Neuronal stem cell (in vitro differentiated cells): ENCODE results near the gene MACROH2A2.
A peak's percentile ranks its signal among the peaks of the same experiment; 100 is the strongest.
"Not testable (repeated sequence)": the region's sequence is repeated elsewhere in the genome, so short reads cannot be mapped to it uniquely, and the experiment has no call there.

Source experiments
- DNase-seq: peaks from one replicate; pipeline ENCODE4 v3.0.0-alpha.2; 2013; ENCODE audit warnings: low spot score
- H2AFZ ChIP-seq: one replicate; pipeline ENCODE4 v1.6.1; 2013; ENCODE audit warnings: mild to moderate bottlenecking, low read length, inconsistent platforms
- H2AK5ac ChIP-seq: 2 replicates; pipeline ENCODE4 v1.6.1; 2013; ENCODE audit warnings: low read depth, mild to moderate bottlenecking, inconsistent platforms, low read length, moderate library complexity, mixed read lengths
- H2BK120ac ChIP-seq: 2 replicates; pipeline ENCODE4 v1.6.1; 2013; ENCODE audit warnings: low read depth, mild to moderate bottlenecking, inconsistent platforms, low read length, moderate library complexity, mixed read lengths
- H2BK12ac ChIP-seq: one replicate; pipeline ENCODE4 v1.6.1; 2013; ENCODE audit warnings: low read length, inconsistent platforms
- H2BK15ac ChIP-seq: 2 replicates; pipeline ENCODE4 v1.6.1; 2013; ENCODE audit warnings: mild to moderate bottlenecking, low read length, inconsistent platforms, mixed read lengths
- H2BK5ac ChIP-seq: one replicate; pipeline ENCODE4 v1.6.1; 2013; ENCODE audit warnings: inconsistent platforms, mild to moderate bottlenecking, low read length, moderate library complexity
- H3K14ac ChIP-seq: one replicate; pipeline ENCODE4 v1.6.1; 2013; ENCODE audit warnings: low read length, inconsistent platforms
- H3K18ac ChIP-seq: 2 replicates; pipeline ENCODE4 v1.6.1; 2013; ENCODE audit warnings: low read length, inconsistent platforms
- H3K23ac ChIP-seq: 2 replicates; pipeline ENCODE4 v1.6.1; 2013; ENCODE audit warnings: low read depth, mild to moderate bottlenecking, mixed read lengths, low read length, inconsistent platforms; ENCODE audit not compliant: poor library complexity
- H3K27ac ChIP-seq: replicated peaks from 3 replicates; pipeline ENCODE4 v1.5.1; 2013; ENCODE audit warnings: low read length, inconsistent platforms
- H3K27me3 ChIP-seq, 3 experiments: 2 replicates each; pipeline ENCODE4 v1.6.1; 2013; ENCODE audit warnings: low read length in 3 of 3, mild to moderate bottlenecking in 2 of 3, inconsistent platforms in 1 of 3, low read depth in 1 of 3, mixed read lengths in 1 of 3, moderate library complexity in 1 of 3; ENCODE audit not compliant: control insufficient read depth in 3 of 3, insufficient read depth in 3 of 3
- H3K36me3 ChIP-seq, 2 donors: replicated peaks in 1 of 2; 2 replicates each; pipeline ENCODE4 v1.6.1; 2013; ENCODE audit warnings: low read length in 2 of 2; ENCODE audit not compliant: control insufficient read depth in 2 of 2, insufficient read depth in 2 of 2
- H3K4ac ChIP-seq: 2 replicates; pipeline ENCODE4 v1.6.1; 2013; ENCODE audit warnings: inconsistent platforms, mild to moderate bottlenecking, low read length, moderate library complexity
- H3K4me1 ChIP-seq, 2 donors: 1 replicate in 1 of 2; 2 replicates in 1 of 2; pipeline ENCODE4 v1.6.1; 2013; ENCODE audit warnings: low read length in 2 of 2, low read depth in 1 of 2; ENCODE audit not compliant: control insufficient read depth in 2 of 2, insufficient read depth in 1 of 2
- H3K4me2 ChIP-seq: one replicate; pipeline ENCODE4 v1.6.1; 2013; ENCODE audit warnings: mild to moderate bottlenecking, low read length, inconsistent platforms; ENCODE audit not compliant: insufficient read depth, poor library complexity, severe bottlenecking
- H3K4me3 ChIP-seq, 2 donors: 2 replicates each; pipeline ENCODE4 v1.5.1; 2013; ENCODE audit warnings: low read length in 2 of 2, mild to moderate bottlenecking in 2 of 2, inconsistent platforms in 1 of 2, moderate library complexity in 1 of 2
- H3K79me1 ChIP-seq: one replicate; pipeline ENCODE4 v1.6.1; 2013; ENCODE audit warnings: low read depth, mild to moderate bottlenecking, inconsistent platforms, low read length, moderate library complexity
- H3K9ac ChIP-seq: one replicate; pipeline ENCODE4 v1.6.1; 2013; ENCODE audit warnings: mild to moderate bottlenecking, low read depth, low read length, inconsistent platforms; ENCODE audit not compliant: poor library complexity
- H3K9me3 ChIP-seq, 2 donors: replicated peaks in 1 of 2; 2 replicates each; pipeline versions ENCODE3 to v1.6.1; 2013; ENCODE audit warnings: low read length in 2 of 2, mild to moderate bottlenecking in 2 of 2, inconsistent platforms in 1 of 2, low read depth in 1 of 2, mixed read lengths in 1 of 2, moderate library complexity in 1 of 2; ENCODE audit not compliant: control insufficient read depth in 2 of 2, insufficient read depth in 1 of 2
- H4K8ac ChIP-seq: one replicate; pipeline ENCODE4 v1.6.1; 2013; ENCODE audit warnings: low read depth, mild to moderate bottlenecking, inconsistent platforms, low read length, moderate library complexity
- H4K91ac ChIP-seq: one replicate; pipeline ENCODE4 v1.6.1; 2013; ENCODE audit warnings: low read length, low read depth, mild to moderate bottlenecking, inconsistent platforms; ENCODE audit not compliant: poor library complexity
- whole genome bisulfite sequencing, 2 donors: extraction: QIAGEN DNeasy Blood & Tissue Kit; methylation state at CpG; one replicate each; pipeline ENCODE4 v1.1.7; 2013; ENCODE audit warnings: missing lambda C conversion rate in 2 of 2, mixed read lengths in 1 of 2; ENCODE audit not compliant: insufficient read length in 2 of 2, insufficient replicate concordance in 1 of 2; ENCODE audit errors: extremely low coverage in 2 of 2; 5-methylcytosine and 5-hydroxymethylcytosine counted together

The MACROH2A2 gene

GRCh38 chr10:70041739-70042138 lies 10.9 kb upstream of the MACROH2A2 start:
- H3K79me1 ChIP-seq, H4K8ac ChIP-seq, H3K4ac ChIP-seq, H3K23ac ChIP-seq, H2AK5ac ChIP-seq, H2BK5ac ChIP-seq, H3K18ac ChIP-seq, H4K91ac ChIP-seq, H3K4me3 ChIP-seq, H2AFZ ChIP-seq, H3K14ac ChIP-seq, H3K4me1 ChIP-seq, H3K36me3 ChIP-seq, H2BK15ac ChIP-seq, H2BK120ac ChIP-seq, H3K4me2 ChIP-seq, H3K27me3 ChIP-seq, H3K9me3 ChIP-seq, DNase-seq, H2BK12ac ChIP-seq, H3K27ac ChIP-seq, H3K9ac ChIP-seq: not testable (repeated sequence)
- WGBS, 2 donors, result no CpG with 5 or more reads among the region's 8 CpGs

GRCh38 chr10:70047066-70047465 lies 5.6 kb upstream of the MACROH2A2 start:
- not testable (repeated sequence) for H3K4me3 ChIP-seq, H3K23ac ChIP-seq, H3K27me3 ChIP-seq, H3K4me2 ChIP-seq, DNase-seq, H3K9me3 ChIP-seq, H2BK15ac ChIP-seq, H2BK12ac ChIP-seq, H2AK5ac ChIP-seq, H2BK120ac ChIP-seq, H3K18ac ChIP-seq, H3K27ac ChIP-seq, H4K91ac ChIP-seq, H3K4ac ChIP-seq, H3K4me1 ChIP-seq, H3K79me1 ChIP-seq, H4K8ac ChIP-seq, H2BK5ac ChIP-seq, H3K9ac ChIP-seq, H2AFZ ChIP-seq, H3K14ac ChIP-seq, H3K36me3 ChIP-seq
- no CpG with 5 or more reads among the region's 4 CpGs for WGBS, 2 donors

GRCh38 chr10:70048030-70048723 lies 4.5 kb upstream of the MACROH2A2 start:
- Histone ChIP-seq H3K9ac (no peak overlapping the region), H3K4me3 (no peak overlapping the region), H3K27me3 (no peaks in the 10 kb centered on the region), H2BK15ac (no peak overlapping the region), H3K9me3 (no peaks in the 10 kb centered on the region), H2AK5ac (no peak overlapping the region), H3K4me1 (peaks cover 6 to 7% of the 10 kb centered on the region in 2 donors), H3K23ac (no peak overlapping the region), H2BK5ac (no peak overlapping the region), H3K18ac (no peak overlapping the region), H2BK120ac (no peak overlapping the region), H3K27ac (no peak overlapping the region), H2AFZ (no peak overlapping the region), H3K79me1 (peaks cover 2% of the 10 kb centered on the region), H3K36me3 (no peaks in the 10 kb centered on the region), H4K8ac (no peak overlapping the region), H4K91ac (no peak overlapping the region), H2BK12ac (no peak overlapping the region), H3K4ac (no peak overlapping the region), H3K4me2 (no peak overlapping the region), H3K14ac (no peak overlapping the region)
- no CpG with 5 or more reads among the region's 5 CpGs for WGBS, 2 donors
- DNase-seq, result no peak

- Histone ChIP-seq H2AFZ (peak overlapping the region; percentile 91), H4K8ac (no peak overlapping the region), H2BK15ac (no peak overlapping the region), H2BK5ac (no peak overlapping the region), H3K36me3 (peaks cover 0 to 16% of the 10 kb centered on the region in 2 donors), H3K18ac (no peak overlapping the region), H3K4me1 (peaks cover 8 to 13% of the 10 kb centered on the region in 2 donors), H2BK12ac (no peak overlapping the region), H3K27ac (no peak overlapping the region), H3K9ac (no peak overlapping the region), H3K4me2 (no peak overlapping the region), H4K91ac (no peak overlapping the region), H3K4ac (no peak overlapping the region), H2AK5ac (no peak overlapping the region), H3K79me1 (peaks cover 9% of the 10 kb centered on the region), H3K9me3 (no peaks in the 10 kb centered on the region), H3K14ac (no peak overlapping the region), H3K23ac (no peak overlapping the region), H2BK120ac (no peak overlapping the region), H3K27me3 (no peaks in the 10 kb centered on the region), H3K4me3 (peak overlapping the region in 1 of 2 donors; percentile 86)
- no peak for DNase-seq
- no CpG with 5 or more reads among the region's 6 CpGs for WGBS, 2 donors
These were observed 798 bp upstream of the MACROH2A2 start for GRCh38 chr10:70051848-70052247.
